IMR-90 (cell line): ENCODE results near the gene TOMM40. TPM values are rescaled to one million over a fixed set of nuclear protein-coding genes. Genes with fewer than 3 reads are reported as not detected.
A peak's percentile ranks its signal among the peaks of the same experiment; 100 is the strongest.

Experiments used
- ATAC-seq: fragments of 200-7000 bp; cut with Tn5 transposase; 2 replicates; pipeline ENCODE4 v1.9.1; 2020; ENCODE audit warnings: low read depth, mild to moderate bottlenecking, moderate library complexity
- BruUV-seq: library from RNA; stranded (reverse); fragments of 400-500 nt; replicated peaks from 2 replicates; lab custom pipeline; 2021; lab: Mats Ljungman, UMichigan
- CTCF ChIA-PET: fragments of 300-600 bp; formaldehyde crosslinking; extraction: SDS; loops from one replicate; lab custom pipeline; 2021; ENCODE audit warnings: antibody characterized with exemption; lab: Yijun Ruan, JAX
- POLR2A ChIA-PET: fragments of 300-600 bp; sonication (Branson Sonifier 250); formaldehyde crosslinking; loops from one replicate; lab custom pipeline; 2022; ENCODE audit warnings: antibody characterized with exemption; ENCODE audit not compliant: unreplicated experiment; lab: Charles Lee
- DNase-seq: peaks from one replicate; pipeline ENCODE4 v3.0.0; 2013
- H2AFZ ChIP-seq: replicated peaks from 2 replicates; pipeline ENCODE3; 2013; ENCODE audit warnings: low read length, mild to moderate bottlenecking; ENCODE audit not compliant: poor library complexity
- H2AK5ac ChIP-seq: 2 replicates; pipeline ENCODE4 v1.6.1; 2013; ENCODE audit warnings: low read depth, low read length, inconsistent platforms
- H2AK9ac ChIP-seq: replicated peaks from 2 replicates; pipeline ENCODE3; 2013; ENCODE audit warnings: mild to moderate bottlenecking, low read depth, low read length, moderate library complexity; ENCODE audit not compliant: poor library complexity
- H2BK120ac ChIP-seq: 2 replicates; pipeline ENCODE4 v1.6.1; 2013; ENCODE audit warnings: low read depth, low read length, inconsistent platforms
- H2BK15ac ChIP-seq: 3 replicates; pipeline ENCODE4 v1.6.1; 2013; ENCODE audit warnings: low read depth, low read length, inconsistent platforms
- H2BK20ac ChIP-seq: 2 replicates; pipeline ENCODE4 v1.6.1; 2013; ENCODE audit warnings: low read depth, mild to moderate bottlenecking, inconsistent platforms, low read length, moderate library complexity
- H2BK5ac ChIP-seq: 2 replicates; pipeline ENCODE4 v1.6.1; 2013; ENCODE audit warnings: mild to moderate bottlenecking, low read depth, low read length, inconsistent platforms; ENCODE audit not compliant: poor library complexity, severe bottlenecking
- H3K14ac ChIP-seq: replicated peaks from 2 replicates; pipeline ENCODE4 v1.6.1; 2013; ENCODE audit warnings: low read depth, low read length, inconsistent platforms
- H3K18ac ChIP-seq: 2 replicates; pipeline ENCODE4 v1.6.1; 2013; ENCODE audit warnings: low read depth, low read length, control low read depth
- H3K23ac ChIP-seq: 2 replicates; pipeline ENCODE4 v1.6.1; 2013; ENCODE audit warnings: low read depth, low read length, inconsistent platforms
- H3K27ac ChIP-seq: 2 replicates; pipeline ENCODE4 v1.5.1; 2013; ENCODE audit warnings: mild to moderate bottlenecking, control low read depth, low read length; ENCODE audit not compliant: insufficient read depth
- H3K27me3 ChIP-seq: 2 replicates; pipeline ENCODE4 v1.6.1; 2013; ENCODE audit warnings: low read length; ENCODE audit not compliant: control insufficient read depth, insufficient read depth
- H3K36me3 ChIP-seq: 2 replicates; pipeline ENCODE4 v1.6.1; 2013; ENCODE audit warnings: low read length, mixed read lengths; ENCODE audit not compliant: control insufficient read depth, insufficient read depth
- H3K4ac ChIP-seq: 2 replicates; pipeline ENCODE4 v1.6.1; 2013; ENCODE audit warnings: low read depth, low read length, inconsistent platforms
- H3K4me1 ChIP-seq: 2 replicates; pipeline ENCODE4 v1.6.1; 2013; ENCODE audit warnings: low read length, mixed read lengths; ENCODE audit not compliant: control insufficient read depth, insufficient read depth
- H3K4me2 ChIP-seq: 2 replicates; pipeline ENCODE4 v1.6.1; 2013; ENCODE audit warnings: low read depth, mild to moderate bottlenecking, control low read depth, low read length, moderate library complexity
- H3K4me3 ChIP-seq: 2 replicates; pipeline ENCODE4 v1.5.1; 2013; ENCODE audit warnings: low read depth, mild to moderate bottlenecking, control low read depth, low read length, moderate library complexity; ENCODE audit not compliant: insufficient read depth
- H3K56ac ChIP-seq: 2 replicates; pipeline ENCODE4 v1.6.1; 2013; ENCODE audit warnings: low read length, inconsistent platforms; ENCODE audit not compliant: insufficient read depth; ENCODE audit errors: extremely low read depth
- H3K79me1 ChIP-seq, 2 experiments: 2 replicates each; pipeline ENCODE4 v1.6.1; 2013; ENCODE audit warnings: low read length in 2 of 2, inconsistent platforms in 1 of 2, low read depth in 1 of 2
- H3K9ac ChIP-seq: 2 replicates; pipeline ENCODE4 v1.6.1; 2013; ENCODE audit warnings: low read depth, low read length, control low read depth
- H3K9me1 ChIP-seq: 2 replicates; pipeline ENCODE4 v1.6.1; 2013; ENCODE audit warnings: low read length, inconsistent platforms; ENCODE audit not compliant: insufficient read depth
- H3K9me3 ChIP-seq: 2 replicates; pipeline ENCODE4 v1.6.1; 2013; ENCODE audit warnings: low read length; ENCODE audit not compliant: control insufficient read depth, insufficient read depth
- H4K20me1 ChIP-seq: 2 replicates; pipeline ENCODE4 v1.6.1; 2013; ENCODE audit warnings: low read length, inconsistent platforms; ENCODE audit not compliant: insufficient read depth
- H4K5ac ChIP-seq: 2 replicates; pipeline ENCODE4 v1.6.1; 2013; ENCODE audit warnings: mild to moderate bottlenecking, low read depth, low read length, control low read depth
- H4K8ac ChIP-seq, 2 experiments: 2 replicates each; pipeline ENCODE4 v1.6.1; 2013; ENCODE audit warnings: low read depth in 2 of 2, low read length in 2 of 2, control low read depth in 1 of 2, inconsistent platforms in 1 of 2
- H4K91ac ChIP-seq: 2 replicates; pipeline ENCODE4 v1.6.1; 2013; ENCODE audit warnings: low read depth, low read length, inconsistent platforms; ENCODE audit not compliant: insufficient read depth
- WGBS, 2 experiments: methylation state at CpG; one replicate each; pipeline versions ENCODE4 v1.1.5 to v1.1.7; 2013; ENCODE audit warnings: missing lambda C conversion rate in 2 of 2; ENCODE audit not compliant: insufficient read length in 1 of 2; ENCODE audit errors: extremely low coverage in 2 of 2; 5-methylcytosine and 5-hydroxymethylcytosine counted together
- dilution Hi-C: fragments of 300-500 bp; cut with HindIII; formaldehyde crosslinking; loops from one replicate; pipeline ENCODE4 v1.14.3; 2018; ENCODE audit warnings: low sequenced_read_pairs; ENCODE audit not compliant: unreplicated experiment
- in situ Hi-C: fragments of 300-500 bp; cut with MboI; formaldehyde crosslinking; loops from 3 replicates; pipeline ENCODE4 v1.14.3; 2019; ENCODE audit warnings: low sequenced_read_pairs, inconsistent platforms, mixed read lengths
- intact Hi-C: fragments of 100-400 bp; cut with micrococcal nuclease; formaldehyde crosslinking; loops from 2 replicates; pipeline ENCODE4 v1.10.0; 2022
- polyA plus RNA-seq, 3 experiments: library from polyadenylated mRNA; depleted of rRNA; stranded (reverse); fragments of >200 nt; gene quantifications; 2 replicates each; pipeline ENCODE4 v1.2.3, GENCODE V29; 2012; ENCODE audit warnings: low replicate concordance in 1 of 3
- total RNA-seq: library from RNA; depleted of rRNA; stranded (reverse); fragments of >200 nt; gene quantifications from 2 replicates; pipeline ENCODE4 v1.2.3, GENCODE V29; 2012
- TF ChIP-seq, protein P1 (sequence below): fragments of 150-350 bp; IDR thresholded peaks from 2 replicates; pipeline ENCODE4 v1.6.1; 2016; ENCODE audit warnings: low read depth, mild to moderate bottlenecking, low read length, moderate library complexity, borderline replicate concordance

Gene TOMM40
- total and polyA plus RNA-seq, 2 of the 4 experiments (the other 2 are of a cell fraction) = 54.8 to 62.6 TPM

DNA sequence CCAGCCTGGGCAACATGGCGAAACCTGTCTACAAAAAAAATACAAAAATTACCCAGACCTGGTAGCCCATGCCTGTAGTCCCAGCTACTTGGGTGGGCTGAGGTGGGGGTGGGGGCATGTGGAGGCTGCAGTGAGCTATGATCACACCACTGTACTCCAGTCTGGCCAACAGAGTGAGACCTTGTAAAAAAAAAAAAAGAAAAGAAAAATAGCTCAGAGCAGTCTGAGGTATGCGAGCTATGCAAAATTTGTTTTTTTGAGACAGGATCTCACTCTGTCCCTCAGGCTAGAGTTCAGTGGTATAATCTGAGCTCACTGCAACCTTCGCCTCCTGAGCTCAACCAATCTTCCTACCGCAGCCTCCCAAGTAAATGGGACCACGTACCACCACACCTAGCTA, 7.1 kb upstream of the TOMM40 start:
- TF ChIP-seq, protein P1, sequence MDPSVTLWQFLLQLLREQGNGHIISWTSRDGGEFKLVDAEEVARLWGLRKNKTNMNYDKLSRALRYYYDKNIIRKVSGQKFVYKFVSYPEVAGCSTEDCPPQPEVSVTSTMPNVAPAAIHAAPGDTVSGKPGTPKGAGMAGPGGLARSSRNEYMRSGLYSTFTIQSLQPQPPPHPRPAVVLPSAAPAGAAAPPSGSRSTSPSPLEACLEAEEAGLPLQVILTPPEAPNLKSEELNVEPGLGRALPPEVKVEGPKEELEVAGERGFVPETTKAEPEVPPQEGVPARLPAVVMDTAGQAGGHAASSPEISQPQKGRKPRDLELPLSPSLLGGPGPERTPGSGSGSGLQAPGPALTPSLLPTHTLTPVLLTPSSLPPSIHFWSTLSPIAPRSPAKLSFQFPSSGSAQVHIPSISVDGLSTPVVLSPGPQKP = no peak
- 0 out of 4 replicates have a peak overlapping the region, but pooled peaks of 1 of the 2 experiments have one; percentile 4 for H4K8ac ChIP-seq
- H3K23ac ChIP-seq = no peak overlapping the region

More for the DNA sequence above, 7.1 kb upstream of the TOMM40 start:
- no peak overlapping the region for H2AK9ac ChIP-seq
- no peak overlapping the region for H2BK15ac ChIP-seq
- H3K27ac ChIP-seq = peak overlapping the region; percentile 29; the same call in 1 of the 2 replicates
- WGBS, 2 experiments = no CpG with 5 or more reads among the region's 5 CpGs
- peaks cover 8% of the 10 kb centered on the region; the same call in 1 of the 2 replicates for H3K9me1 ChIP-seq
- no peak overlapping the region for H4K5ac ChIP-seq
- H3K56ac ChIP-seq = no peak overlapping the region
- no peak overlapping the region for H2BK20ac ChIP-seq
- no peaks in the 10 kb centered on the region for H4K20me1 ChIP-seq
- H2BK120ac ChIP-seq = peak overlapping the region; percentile 2; the same call in 1 of the 2 replicates
- H3K4me3 ChIP-seq = no peak overlapping the region
- no TSS peak for BruUV-seq
- in situ Hi-C loops (no loop called here), intact Hi-C loops (no loop called here), dilution Hi-C loops (no loop called here)
- CTCF ChIA-PET = no interaction called here
- peaks cover 47% of the 10 kb centered on the region for H3K36me3 ChIP-seq
- H3K14ac ChIP-seq = no peak overlapping the region
- no peak overlapping the region for H3K18ac ChIP-seq
- H3K9ac ChIP-seq = no peak overlapping the region
- H4K91ac ChIP-seq = no peak overlapping the region
- H3K4me1 ChIP-seq = 0 out of 2 replicates have a peak, but pooled peaks cover 1% of the 10 kb centered on the region
- H3K27me3 ChIP-seq = no peaks in the 10 kb centered on the region
- H3K4me2 ChIP-seq = no peak overlapping the region
- peaks cover 8 to 32% of the 10 kb centered on the region in 2 experiments; a peak in 3 of 4 replicates for H3K79me1 ChIP-seq
- DNase-seq = no peak
- ATAC-seq = peak; percentile 84
- H2BK5ac ChIP-seq = no peak overlapping the region
- no peak overlapping the region for H2AFZ ChIP-seq
- no peaks in the 10 kb centered on the region for H3K9me3 ChIP-seq
- peak overlapping the region; percentile 42; the same call in 1 of the 2 replicates for H3K4ac ChIP-seq
- POLR2A ChIA-PET = no interaction called here
- H2AK5ac ChIP-seq = no peak overlapping the region
